GM12892 (cell line): Measurements from ENCODE around the gene RABGAP1.

Experiments
- POLR2A ChIP-seq: IDR thresholded peaks from 2 replicates; pipeline ENCODE4 v1.6.1; 2011; ENCODE audit warnings: low read depth, low read length, control low read depth
- POLR2AphosphoS5 ChIP-seq: IDR thresholded peaks from 2 replicates; pipeline ENCODE4 v1.6.1; 2011; ENCODE audit warnings: low read depth, low read length, control low read depth
- TAF1 ChIP-seq: IDR thresholded peaks from 2 replicates; pipeline ENCODE4 v1.6.1; 2011; ENCODE audit warnings: low read depth, mild to moderate bottlenecking, control low read depth, low read length, borderline replicate concordance

- TF ChIP-seq POLR2AphosphoS5 (no peak), TAF1 (no peak), POLR2A (no peak)
Measured at GRCh38 chr9:122918310-122918709, 22.5 kb upstream of the RABGAP1 start.
